CD14-positive monocyte (primary cell): ENCODE data around the gene ANKRD10. TPM values are rescaled to one million over a fixed set of nuclear protein-coding genes. Genes with fewer than 3 reads are reported as not detected.
A peak's percentile ranks its signal among the peaks of the same experiment; 100 is the strongest.

Experiments
- DNase-seq, 3 donors: peaks; one replicate each; pipeline ENCODE4 v3.0.0-alpha.2; 2011 to 2022
- H2AFZ ChIP-seq: 2 replicates; pipeline ENCODE4 v1.6.0; 2012; ENCODE audit warnings: mild to moderate bottlenecking, low read depth, low read length, inconsistent platforms; ENCODE audit not compliant: insufficient read depth, poor library complexity, severe bottlenecking
- H3K27ac ChIP-seq, 2 donors: 1 replicate in 1 of 2; 2 replicates in 1 of 2; pipeline ENCODE4 v1.5.1; 2012 to 2013; ENCODE audit warnings: low read length in 2 of 2, control low read depth in 1 of 2, inconsistent platforms in 1 of 2, low read depth in 1 of 2, mild to moderate bottlenecking in 1 of 2
- H3K27me3 ChIP-seq, 2 donors: one replicate each; pipeline versions ENCODE4 v1.6.0 to v1.6.1; 2011 to 2013; ENCODE audit warnings: low read length in 2 of 2; ENCODE audit not compliant: control insufficient read depth in 2 of 2, insufficient read depth in 2 of 2
- H3K36me3 ChIP-seq, 2 donors: replicated peaks in 1 of 2; 1 replicate in 1 of 2; 2 replicates in 1 of 2; pipeline versions ENCODE4 v1.5.1 to v1.6.1; 2012 to 2013; ENCODE audit warnings: low read length in 2 of 2, control low read depth in 1 of 2, inconsistent platforms in 1 of 2, mild to moderate bottlenecking in 1 of 2; ENCODE audit not compliant: insufficient read depth in 2 of 2, control insufficient read depth in 1 of 2
- H3K4me1 ChIP-seq, 2 donors: 1 replicate in 1 of 2; 2 replicates in 1 of 2; pipeline versions ENCODE4 v1.5.1 to v1.6.1; 2012 to 2013; ENCODE audit warnings: low read length in 2 of 2, control low read depth in 1 of 2, inconsistent platforms in 1 of 2, mild to moderate bottlenecking in 1 of 2, moderate library complexity in 1 of 2; ENCODE audit not compliant: insufficient read depth in 2 of 2, control insufficient read depth in 1 of 2
- H3K4me2 ChIP-seq: replicated peaks from 2 replicates; pipeline ENCODE3; 2012; ENCODE audit warnings: low read length, moderate library complexity, mild to moderate bottlenecking; ENCODE audit not compliant: poor library complexity, severe bottlenecking; ENCODE audit errors: extremely low read depth
- H3K4me3 ChIP-seq, 3 experiments: fragments of 200-600 bp in 1 of 3; sonication (generic) in 1 of 3; replicated peaks in 1 of 3; 1 replicate in 2 of 3; 2 replicates in 1 of 3; pipeline ENCODE4 v1.5.1; 2011 to 2013; ENCODE audit warnings: low read length in 3 of 3, mild to moderate bottlenecking in 3 of 3, control low read depth in 2 of 3, low read depth in 2 of 3, inconsistent platforms in 1 of 3, moderate library complexity in 1 of 3
- H3K79me2 ChIP-seq: 2 replicates; pipeline ENCODE4 v1.6.0; 2012; ENCODE audit warnings: mild to moderate bottlenecking, control low read depth, inconsistent platforms, low read length, moderate library complexity; ENCODE audit not compliant: insufficient read depth
- H3K9ac ChIP-seq: 2 replicates; pipeline ENCODE4 v1.6.0; 2017; ENCODE audit warnings: low read length, mild to moderate bottlenecking; ENCODE audit not compliant: insufficient read depth, poor library complexity, severe bottlenecking
- H3K9me3 ChIP-seq, 2 donors: replicated peaks in 1 of 2; 1 replicate in 1 of 2; 2 replicates in 1 of 2; pipeline versions ENCODE4 v1.5.1 to v1.6.1; 2012 to 2013; ENCODE audit warnings: low read length in 2 of 2, control low read depth in 1 of 2; ENCODE audit not compliant: control insufficient read depth in 1 of 2, insufficient read depth in 1 of 2
- H4K20me1 ChIP-seq: 2 replicates; pipeline ENCODE4 v1.6.0; 2012; ENCODE audit warnings: mild to moderate bottlenecking, low read length, control low read depth, moderate library complexity; ENCODE audit not compliant: insufficient read depth
- H3K27ac Mint-ChIP-seq, 7 donors: one replicate each; pipeline ENCODE4 v1.8.0; 2020; ENCODE audit warnings: mild to moderate bottlenecking in 7 of 7, mixed read lengths in 7 of 7, moderate library complexity in 6 of 7, inconsistent platforms in 2 of 7
- H3K27me3 Mint-ChIP-seq, 3 donors: one replicate each; pipeline ENCODE4 v1.8.0; 2021 to 2022; ENCODE audit warnings: low read depth in 3 of 3, mild to moderate bottlenecking in 3 of 3, mixed read lengths in 3 of 3, moderate library complexity in 3 of 3, inconsistent platforms in 1 of 3
- H3K36me3 Mint-ChIP-seq, 2 donors: one replicate each; pipeline ENCODE4 v1.8.0; 2020; ENCODE audit warnings: mixed read lengths in 2 of 2, inconsistent platforms in 1 of 2, mild to moderate bottlenecking in 1 of 2
- H3K4me1 Mint-ChIP-seq: one replicate; pipeline ENCODE4 v1.8.0; 2020; ENCODE audit warnings: mild to moderate bottlenecking, mixed read lengths
- H3K4me3 Mint-ChIP-seq, 2 donors: one replicate each; pipeline ENCODE4 v1.8.0; 2020; ENCODE audit warnings: mild to moderate bottlenecking in 2 of 2, mixed read lengths in 2 of 2, moderate library complexity in 1 of 2
- H3K9me3 Mint-ChIP-seq, 7 donors: one replicate each; pipeline ENCODE4 v1.8.0; 2020 to 2022; ENCODE audit warnings: mixed read lengths in 7 of 7, mild to moderate bottlenecking in 6 of 7, moderate library complexity in 6 of 7, inconsistent platforms in 2 of 7
- CTCF ChIP-seq: fragments of 200-600 bp; IDR thresholded peaks from one replicate; pipeline ENCODE4 v1.8.0; 2022; ENCODE audit warnings: antibody characterized with exemption, mild to moderate bottlenecking
- WGBS: methylation state at CpG from one replicate; pipeline ENCODE4 v1.1.5; 2013; ENCODE audit warnings: missing lambda C conversion rate; ENCODE audit not compliant: insufficient coverage; 5-methylcytosine and 5-hydroxymethylcytosine counted together
- intact Hi-C, 2 donors: fragments of 100-400 bp; cut with micrococcal nuclease; formaldehyde crosslinking; loops; one replicate each; pipeline versions ENCODE4 v1.15.0 to v1.15.1; 2023
- polyA plus RNA-seq, 3 donors: library from polyadenylated mRNA; depleted of rRNA in 1 of 3; unstranded in 2 of 3; stranded (reverse) in 1 of 3; fragments of 300-500 nt in 2 of 3; fragments of >200 nt in 1 of 3; fragmentation: Illumina TruSeq in 2 of 3; gene quantifications; 1 replicate in 2 of 3; 2 replicates in 1 of 3; pipeline ENCODE4 v1.2.3, GENCODE V29; 2012 to 2021

Gene ANKRD10
- polyA plus RNA-seq, 3 donors, result 30.5 to 79.9 (median 37.2) TPM

- peaks cover 25 to 64% (median 49%) of the 10 kb centered on the region in 7 donors for H3K9me3 Mint-ChIP-seq
- Histone ChIP-seq H3K27ac (no peak overlapping the region), H3K4me2 (no peak overlapping the region), H3K36me3 (no peaks in the 10 kb centered on the region), H3K4me3 (no peak overlapping the region), H3K4me1 (no peaks in the 10 kb centered on the region), H2AFZ (no peak overlapping the region), H3K9me3 (peaks cover 43 to 46% of the 10 kb centered on the region in 2 donors), H3K79me2 (no peaks in the 10 kb centered on the region), H3K27me3 (peaks cover 4 to 6% of the 10 kb centered on the region in 2 donors), H3K9ac (no peak overlapping the region), H4K20me1 (no peaks in the 10 kb centered on the region)
- H3K27ac Mint-ChIP-seq, result peak overlapping the region in 1 of 7 donors; percentile 50
- H3K4me1 Mint-ChIP-seq, result no peaks in the 10 kb centered on the region
- intact Hi-C loops, result no loop called here
- DNase-seq, result no peak
- no peak for TF ChIP-seq CTCF
- H3K4me3 Mint-ChIP-seq, result no peak overlapping the region
- H3K36me3 Mint-ChIP-seq, result no peaks in the 10 kb centered on the region
- peaks cover 5 to 21% (median 20%) of the 10 kb centered on the region in 3 donors for H3K27me3 Mint-ChIP-seq
- WGBS, result 100% methylated on average over 1 of the region's 3 CpGs
Measured at GRCh38 chr13:110932588-110932987, 17.7 kb upstream of the ANKRD10 start.

- Histone ChIP-seq H3K9ac (no peak overlapping the region), H3K9me3 (peaks cover 22% of the 10 kb centered on the region in 2 donors), H3K27ac (no peak overlapping the region), H3K79me2 (no peaks in the 10 kb centered on the region), H3K4me1 (no peaks in the 10 kb centered on the region), H3K4me2 (no peak overlapping the region), H4K20me1 (no peaks in the 10 kb centered on the region), H2AFZ (no peak overlapping the region), H3K27me3 (peaks cover 4 to 7% of the 10 kb centered on the region in 2 donors), H3K36me3 (no peaks in the 10 kb centered on the region), H3K4me3 (no peak overlapping the region)
- Mint-ChIP-seq H3K4me3 (no peak overlapping the region), H3K36me3 (no peaks in the 10 kb centered on the region), H3K27me3 (peaks cover 7 to 26% (median 19%) of the 10 kb centered on the region in 3 donors), H3K4me1 (no peaks in the 10 kb centered on the region), H3K9me3 (peaks cover 6 to 34% (median 26%) of the 10 kb centered on the region in 7 donors), H3K27ac (no peak overlapping the region)
- intact Hi-C loops, result no loop called here
- WGBS, result 100% methylated on average over 2 of the region's 3 CpGs
- TF ChIP-seq CTCF, result no peak
- DNase-seq, result no peak
Measured at GRCh38 chr13:110929104-110929777, 14.4 kb upstream of the ANKRD10 start.
